WTC11 (cell line): ENCODE results near the gene SNRNP35. TPM values are rescaled to one million over a fixed set of nuclear protein-coding genes. Genes with fewer than 3 reads are reported as not detected.
"Not testable (repeated sequence)": the region's sequence is repeated elsewhere in the genome, so short reads cannot be mapped to it uniquely, and the experiment has no call there.

ENCODE experiments used
- ATAC-seq: fragments of 200-7000 bp; cut with Tn5 transposase; 2 replicates; pipeline ENCODE4 v1.10.0; 2021; ENCODE audit warnings: mild to moderate bottlenecking, moderate library complexity
- CTCF ChIA-PET: fragments of 300-600 bp; sonication (Branson Sonifier 250); formaldehyde crosslinking; loops from one replicate; lab custom pipeline; 2021; ENCODE audit warnings: antibody characterized with exemption; lab: Charles Lee
- POLR2A ChIA-PET: fragments of 350-600 bp; sonication (Branson Sonifier 250); formaldehyde crosslinking; loops from one replicate; lab custom pipeline; 2021; ENCODE audit warnings: antibody characterized with exemption; lab: Charles Lee
- DNase-seq: peaks from one replicate; pipeline ENCODE4 v3.0.0; 2021; ENCODE audit warnings: low spot score
- H3K27ac Mint-ChIP-seq: 2 replicates; pipeline ENCODE4 v1.8.0; 2021; ENCODE audit warnings: mixed read lengths
- H3K27me3 Mint-ChIP-seq: 2 replicates; pipeline ENCODE4 v1.8.0; 2021; ENCODE audit warnings: low read depth, mild to moderate bottlenecking, moderate library complexity, mixed read lengths
- H3K36me3 Mint-ChIP-seq: 2 replicates; pipeline ENCODE4 v1.8.0; 2021; ENCODE audit warnings: mixed read lengths
- H3K4me1 Mint-ChIP-seq: 2 replicates; pipeline ENCODE4 v1.8.0; 2022; ENCODE audit warnings: mixed read lengths
- H3K4me3 Mint-ChIP-seq: 2 replicates; pipeline ENCODE4 v1.8.0; 2021; ENCODE audit warnings: mild to moderate bottlenecking, moderate library complexity, mixed read lengths
- H3K9me3 Mint-ChIP-seq: 2 replicates; pipeline ENCODE4 v1.8.0; 2021; ENCODE audit warnings: mixed read lengths
- CBFB ChIP-seq: sonication (generic); formaldehyde crosslinking; IDR thresholded peaks from 2 replicates; pipeline ENCODE4 v1.8.1; 2022; ENCODE audit warnings: mild to moderate bottlenecking, low read depth, missing genetic modification reagents
- GABPB1 ChIP-seq: sonication (generic); formaldehyde crosslinking; IDR thresholded peaks from 2 replicates; pipeline ENCODE4 v1.8.1; 2023; ENCODE audit warnings: mild to moderate bottlenecking, missing genetic modification reagents
- MYBL2 ChIP-seq: sonication (generic); formaldehyde crosslinking; IDR thresholded peaks from 2 replicates; pipeline ENCODE4 v1.8.1; 2023; ENCODE audit warnings: mild to moderate bottlenecking, moderate library complexity, missing genetic modification reagents
- NR3C1 ChIP-seq: sonication (generic); formaldehyde crosslinking; conservative IDR thresholded peaks from 2 replicates; pipeline ENCODE4 v1.8.1; 2023; ENCODE audit warnings: low read depth, mild to moderate bottlenecking, missing genetic modification reagents
- SMAD3 ChIP-seq: sonication (generic); formaldehyde crosslinking; IDR thresholded peaks from 2 replicates; pipeline ENCODE4 v1.8.0; 2022; ENCODE audit warnings: missing genetic modification reagents, mild to moderate bottlenecking, borderline replicate concordance
- ZNF232 ChIP-seq: sonication (generic); formaldehyde crosslinking; IDR thresholded peaks from 2 replicates; pipeline ENCODE4 v1.8.0; 2022; ENCODE audit warnings: mild to moderate bottlenecking, missing genetic modification reagents
- total RNA-seq: library from RNA; stranded (reverse); gene quantifications from 3 replicates; pipeline ENCODE4 v1.2.3, GENCODE V29; 2021
- TF ChIP-seq, protein P1 (sequence below): sonication (generic); formaldehyde crosslinking; IDR thresholded peaks from 2 replicates; pipeline ENCODE4 v1.8.1; 2023; ENCODE audit warnings: mild to moderate bottlenecking, missing genetic modification reagents, borderline replicate concordance
- TF ChIP-seq, protein P2 (sequence below): sonication (generic); formaldehyde crosslinking; IDR thresholded peaks from 2 replicates; pipeline ENCODE4 v1.8.0; 2023; ENCODE audit warnings: missing genetic modification reagents, mild to moderate bottlenecking, borderline replicate concordance
- TF ChIP-seq, protein P3 (sequence below): sonication (generic); formaldehyde crosslinking; IDR thresholded peaks from 2 replicates; pipeline ENCODE4 v1.8.1; 2023; ENCODE audit warnings: mild to moderate bottlenecking, missing genetic modification reagents, moderate library complexity
- TF ChIP-seq, protein P4 (sequence below): sonication (generic); formaldehyde crosslinking; IDR thresholded peaks from 2 replicates; pipeline ENCODE4 v1.8.1; 2022; ENCODE audit warnings: mild to moderate bottlenecking, moderate library complexity, missing genetic modification reagents
- TF ChIP-seq, protein P5 (sequence below): fragments of 250-450 bp; sonication (Bioruptor Pico); IDR thresholded peaks from 2 replicates; pipeline ENCODE4 v1.8.0; 2021; ENCODE audit warnings: mild to moderate bottlenecking
- TF ChIP-seq, protein P6 (sequence below): fragments of 250-450 bp; sonication (Bioruptor Pico); IDR thresholded peaks from 2 replicates; pipeline ENCODE4 v1.9.0; 2021; ENCODE audit warnings: mild to moderate bottlenecking
- TF ChIP-seq, protein P7 (sequence below): sonication (generic); formaldehyde crosslinking; IDR thresholded peaks from 2 replicates; pipeline ENCODE4 v1.8.1; 2022; ENCODE audit warnings: mild to moderate bottlenecking, missing genetic modification reagents, moderate library complexity, borderline replicate concordance

Gene SNRNP35
- total RNA-seq, 1 experiment from 2014 or later, result 20.0 TPM

DNA sequence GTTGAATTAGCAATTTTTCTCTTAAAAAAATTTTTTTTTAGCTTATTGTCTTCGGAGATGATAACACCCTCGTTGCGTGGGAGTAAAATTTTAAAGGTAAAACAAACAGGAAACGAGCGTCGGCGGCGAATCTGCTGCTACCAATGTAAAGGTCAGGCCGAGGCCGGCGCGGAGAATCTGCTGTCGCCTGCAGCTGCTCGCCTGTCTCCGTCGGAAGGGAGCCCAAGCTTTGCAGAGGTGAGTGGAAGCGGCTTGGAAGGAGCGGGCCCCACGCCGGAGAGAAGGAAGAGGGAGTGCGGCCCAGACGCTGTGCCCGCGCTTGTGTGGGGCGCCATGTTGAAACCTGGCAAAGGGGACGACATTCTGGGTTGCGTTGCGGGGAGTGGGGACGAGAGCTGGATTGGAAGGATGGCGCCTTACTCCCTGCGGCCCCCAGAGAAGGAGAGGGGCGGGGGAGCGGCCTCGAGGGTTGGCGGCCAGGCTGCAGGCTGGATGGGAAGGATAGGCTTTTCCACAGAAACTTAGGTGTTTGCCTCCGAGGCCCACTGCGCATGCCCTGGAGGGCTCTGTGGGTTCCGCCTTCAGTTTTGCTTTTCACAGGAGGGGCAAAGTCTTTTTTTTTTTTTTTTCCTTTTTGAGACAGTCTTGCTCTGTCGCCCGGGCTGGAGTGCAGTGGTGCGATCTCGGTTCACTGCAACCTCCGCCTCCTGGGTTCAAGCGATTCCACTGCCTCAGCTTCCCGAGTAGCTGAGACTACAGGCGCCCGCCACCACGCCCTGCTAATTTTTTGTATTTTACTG is at the start of gene SNRNP35 (continued):
- TF ChIP-seq, protein P1, sequence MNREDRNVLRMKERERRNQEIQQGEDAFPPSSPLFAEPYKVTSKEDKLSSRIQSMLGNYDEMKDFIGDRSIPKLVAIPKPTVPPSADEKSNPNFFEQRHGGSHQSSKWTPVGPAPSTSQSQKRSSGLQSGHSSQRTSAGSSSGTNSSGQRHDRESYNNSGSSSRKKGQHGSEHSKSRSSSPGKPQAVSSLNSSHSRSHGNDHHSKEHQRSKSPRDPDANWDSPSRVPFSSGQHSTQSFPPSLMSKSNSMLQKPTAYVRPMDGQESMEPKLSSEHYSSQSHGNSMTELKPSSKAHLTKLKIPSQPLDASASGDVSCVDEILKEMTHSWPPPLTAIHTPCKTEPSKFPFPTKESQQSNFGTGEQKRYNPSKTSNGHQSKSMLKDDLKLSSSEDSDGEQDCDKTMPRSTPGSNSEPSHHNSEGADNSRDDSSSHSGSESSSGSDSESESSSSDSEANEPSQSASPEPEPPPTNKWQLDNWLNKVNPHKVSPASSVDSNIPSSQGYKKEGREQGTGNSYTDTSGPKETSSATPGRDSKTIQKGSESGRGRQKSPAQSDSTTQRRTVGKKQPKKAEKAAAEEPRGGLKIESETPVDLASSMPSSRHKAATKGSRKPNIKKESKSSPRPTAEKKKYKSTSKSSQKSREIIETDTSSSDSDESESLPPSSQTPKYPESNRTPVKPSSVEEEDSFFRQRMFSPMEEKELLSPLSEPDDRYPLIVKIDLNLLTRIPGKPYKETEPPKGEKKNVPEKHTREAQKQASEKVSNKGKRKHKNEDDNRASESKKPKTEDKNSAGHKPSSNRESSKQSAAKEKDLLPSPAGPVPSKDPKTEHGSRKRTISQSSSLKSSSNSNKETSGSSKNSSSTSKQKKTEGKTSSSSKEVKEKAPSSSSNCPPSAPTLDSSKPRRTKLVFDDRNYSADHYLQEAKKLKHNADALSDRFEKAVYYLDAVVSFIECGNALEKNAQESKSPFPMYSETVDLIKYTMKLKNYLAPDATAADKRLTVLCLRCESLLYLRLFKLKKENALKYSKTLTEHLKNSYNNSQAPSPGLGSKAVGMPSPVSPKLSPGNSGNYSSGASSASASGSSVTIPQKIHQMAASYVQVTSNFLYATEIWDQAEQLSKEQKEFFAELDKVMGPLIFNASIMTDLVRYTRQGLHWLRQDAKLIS, result no peak
- TF ChIP-seq, protein P2, sequence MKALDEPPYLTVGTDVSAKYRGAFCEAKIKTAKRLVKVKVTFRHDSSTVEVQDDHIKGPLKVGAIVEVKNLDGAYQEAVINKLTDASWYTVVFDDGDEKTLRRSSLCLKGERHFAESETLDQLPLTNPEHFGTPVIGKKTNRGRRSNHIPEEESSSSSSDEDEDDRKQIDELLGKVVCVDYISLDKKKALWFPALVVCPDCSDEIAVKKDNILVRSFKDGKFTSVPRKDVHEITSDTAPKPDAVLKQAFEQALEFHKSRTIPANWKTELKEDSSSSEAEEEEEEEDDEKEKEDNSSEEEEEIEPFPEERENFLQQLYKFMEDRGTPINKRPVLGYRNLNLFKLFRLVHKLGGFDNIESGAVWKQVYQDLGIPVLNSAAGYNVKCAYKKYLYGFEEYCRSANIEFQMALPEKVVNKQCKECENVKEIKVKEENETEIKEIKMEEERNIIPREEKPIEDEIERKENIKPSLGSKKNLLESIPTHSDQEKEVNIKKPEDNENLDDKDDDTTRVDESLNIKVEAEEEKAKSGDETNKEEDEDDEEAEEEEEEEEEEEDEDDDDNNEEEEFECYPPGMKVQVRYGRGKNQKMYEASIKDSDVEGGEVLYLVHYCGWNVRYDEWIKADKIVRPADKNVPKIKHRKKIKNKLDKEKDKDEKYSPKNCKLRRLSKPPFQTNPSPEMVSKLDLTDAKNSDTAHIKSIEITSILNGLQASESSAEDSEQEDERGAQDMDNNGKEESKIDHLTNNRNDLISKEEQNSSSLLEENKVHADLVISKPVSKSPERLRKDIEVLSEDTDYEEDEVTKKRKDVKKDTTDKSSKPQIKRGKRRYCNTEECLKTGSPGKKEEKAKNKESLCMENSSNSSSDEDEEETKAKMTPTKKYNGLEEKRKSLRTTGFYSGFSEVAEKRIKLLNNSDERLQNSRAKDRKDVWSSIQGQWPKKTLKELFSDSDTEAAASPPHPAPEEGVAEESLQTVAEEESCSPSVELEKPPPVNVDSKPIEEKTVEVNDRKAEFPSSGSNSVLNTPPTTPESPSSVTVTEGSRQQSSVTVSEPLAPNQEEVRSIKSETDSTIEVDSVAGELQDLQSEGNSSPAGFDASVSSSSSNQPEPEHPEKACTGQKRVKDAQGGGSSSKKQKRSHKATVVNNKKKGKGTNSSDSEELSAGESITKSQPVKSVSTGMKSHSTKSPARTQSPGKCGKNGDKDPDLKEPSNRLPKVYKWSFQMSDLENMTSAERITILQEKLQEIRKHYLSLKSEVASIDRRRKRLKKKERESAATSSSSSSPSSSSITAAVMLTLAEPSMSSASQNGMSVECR, result peak; percentile 40; the same call in 1 of the 2 replicates
- TF ChIP-seq CBFB (CRISPR knock-in tag) (no peak), ZNF232 (CRISPR knock-in tag) (0 out of 2 replicates have a peak, but pooled peaks have one; percentile 24)
- TF ChIP-seq, protein P3, sequence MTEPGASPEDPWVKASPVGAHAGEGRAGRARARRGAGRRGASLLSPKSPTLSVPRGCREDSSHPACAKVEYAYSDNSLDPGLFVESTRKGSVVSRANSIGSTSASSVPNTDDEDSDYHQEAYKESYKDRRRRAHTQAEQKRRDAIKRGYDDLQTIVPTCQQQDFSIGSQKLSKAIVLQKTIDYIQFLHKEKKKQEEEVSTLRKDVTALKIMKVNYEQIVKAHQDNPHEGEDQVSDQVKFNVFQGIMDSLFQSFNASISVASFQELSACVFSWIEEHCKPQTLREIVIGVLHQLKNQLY (CRISPR knock-in tag), result no peak
- TF ChIP-seq, protein P4, sequence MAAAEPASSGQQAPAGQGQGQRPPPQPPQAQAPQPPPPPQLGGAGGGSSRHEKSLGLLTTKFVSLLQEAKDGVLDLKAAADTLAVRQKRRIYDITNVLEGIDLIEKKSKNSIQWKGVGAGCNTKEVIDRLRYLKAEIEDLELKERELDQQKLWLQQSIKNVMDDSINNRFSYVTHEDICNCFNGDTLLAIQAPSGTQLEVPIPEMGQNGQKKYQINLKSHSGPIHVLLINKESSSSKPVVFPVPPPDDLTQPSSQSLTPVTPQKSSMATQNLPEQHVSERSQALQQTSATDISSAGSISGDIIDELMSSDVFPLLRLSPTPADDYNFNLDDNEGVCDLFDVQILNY (CRISPR knock-in tag), result 0 out of 2 replicates have a peak, but pooled peaks have one; percentile 38

DNA sequence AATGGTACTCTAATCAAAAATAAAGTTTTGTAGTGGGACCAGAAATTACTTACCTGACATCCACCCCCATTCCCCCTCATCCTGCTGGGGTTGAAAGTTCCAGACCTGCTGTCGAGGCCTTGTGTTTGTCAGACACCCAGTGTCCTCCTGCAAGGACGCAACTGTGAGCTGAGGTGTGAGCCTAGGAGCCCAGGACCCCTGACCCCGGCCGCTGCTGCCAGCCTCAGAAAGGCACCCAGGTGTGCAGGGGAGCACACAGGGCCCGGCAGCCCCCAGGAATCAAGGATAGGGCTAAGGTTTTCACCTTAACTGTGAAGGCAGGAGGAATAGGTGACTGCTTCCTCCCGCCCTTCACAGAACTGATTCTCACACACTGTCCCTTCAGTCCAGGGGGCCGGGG is 49.3 kb upstream of the SNRNP35 start:
- DNase-seq, H3K9me3 Mint-ChIP-seq, H3K4me1 Mint-ChIP-seq, ATAC-seq, POLR2A ChIA-PET, CTCF ChIA-PET, H3K4me3 Mint-ChIP-seq, H3K27ac Mint-ChIP-seq: not testable (repeated sequence)
- Mint-ChIP-seq H3K27me3 (peaks cover 11% of the 10 kb centered on the region), H3K36me3 (peaks cover 27% of the 10 kb centered on the region)

DNA sequence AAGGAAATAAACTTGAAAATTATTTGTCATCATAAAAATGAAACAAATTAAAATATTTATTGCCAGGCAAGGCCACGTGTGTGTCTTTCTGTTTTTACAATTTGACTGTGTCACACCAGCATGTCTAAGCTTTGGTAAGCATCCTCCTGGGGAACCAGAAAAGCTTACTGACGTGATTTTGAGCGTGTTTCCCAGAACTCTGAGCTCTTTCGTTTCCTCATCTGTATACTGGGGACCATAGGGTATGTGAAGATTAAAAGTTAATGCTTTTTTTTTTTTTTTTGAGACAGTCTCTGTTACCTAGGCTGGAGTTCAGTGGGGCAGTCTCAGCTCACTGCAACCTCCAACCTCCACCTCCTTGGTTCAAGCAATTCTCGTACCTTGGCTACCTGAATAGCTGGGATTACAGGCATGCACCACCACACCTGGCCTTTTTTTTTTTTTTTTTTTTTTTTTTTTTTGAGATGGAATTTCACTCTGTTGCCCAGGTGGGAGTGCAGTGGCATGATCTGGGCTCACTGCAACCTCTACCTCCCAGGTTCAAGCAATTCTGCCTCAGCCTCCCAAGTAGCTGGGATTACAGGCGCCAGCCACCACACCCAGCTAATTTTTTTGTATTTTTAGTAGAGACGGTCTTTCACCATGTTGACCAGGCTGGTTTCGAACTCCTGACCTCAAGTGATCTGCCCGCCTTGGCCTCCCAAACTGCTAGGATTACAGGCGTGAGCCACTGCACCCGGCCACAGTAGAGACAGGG is 48.5 kb upstream of the SNRNP35 start:
- POLR2A ChIA-PET, result interaction anchor here (0.7 kb wide), 1 partner anchor 170 kb away, joined by 6 read pairs; no protein-coding TSS in a partner anchor
- H3K27me3 Mint-ChIP-seq, ATAC-seq, H3K4me3 Mint-ChIP-seq, H3K9me3 Mint-ChIP-seq, CTCF ChIA-PET, H3K27ac Mint-ChIP-seq, H3K4me1 Mint-ChIP-seq, DNase-seq: not testable (repeated sequence)
- H3K36me3 Mint-ChIP-seq, result peaks cover 18% of the 10 kb centered on the region

DNA sequence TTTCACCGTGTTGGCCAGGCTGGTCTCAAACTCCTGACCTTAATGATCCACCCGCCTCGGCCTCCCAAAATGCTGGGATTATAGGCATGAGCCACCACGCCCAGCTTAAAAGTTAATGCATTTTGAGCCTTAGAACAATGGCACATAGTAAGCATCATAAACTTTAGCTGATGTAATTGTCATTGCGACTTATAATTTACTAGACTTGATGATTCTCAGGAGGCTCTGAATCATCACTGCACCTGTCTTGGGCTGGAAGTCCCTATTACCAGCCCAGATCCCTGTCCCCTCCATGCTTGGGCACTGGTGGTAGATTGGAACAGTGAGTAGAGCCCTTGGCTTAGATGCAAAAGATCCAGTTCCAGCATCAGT is 47.9 kb upstream of the SNRNP35 start:
- POLR2A ChIA-PET, result no interaction called here
- no peak overlapping the region for H3K4me3 Mint-ChIP-seq
- H3K36me3 Mint-ChIP-seq, result peaks cover 15% of the 10 kb centered on the region
- CTCF ChIA-PET, result no interaction called here
- no peaks in the 10 kb centered on the region for H3K4me1 Mint-ChIP-seq
- ATAC-seq (no peak), DNase-seq (no peak)
- H3K27ac Mint-ChIP-seq, result no peak overlapping the region
- H3K9me3 Mint-ChIP-seq, result peaks cover 3% of the 10 kb centered on the region
- no peaks in the 10 kb centered on the region; the same call in 1 of the 2 replicates for H3K27me3 Mint-ChIP-seq
- TF ChIP-seq MYBL2 (CRISPR knock-in tag) (no peak), NR3C1 (no peak), SMAD3 (CRISPR knock-in tag) (no peak), GABPB1 (CRISPR knock-in tag) (no peak)
- TF ChIP-seq, protein P5, sequence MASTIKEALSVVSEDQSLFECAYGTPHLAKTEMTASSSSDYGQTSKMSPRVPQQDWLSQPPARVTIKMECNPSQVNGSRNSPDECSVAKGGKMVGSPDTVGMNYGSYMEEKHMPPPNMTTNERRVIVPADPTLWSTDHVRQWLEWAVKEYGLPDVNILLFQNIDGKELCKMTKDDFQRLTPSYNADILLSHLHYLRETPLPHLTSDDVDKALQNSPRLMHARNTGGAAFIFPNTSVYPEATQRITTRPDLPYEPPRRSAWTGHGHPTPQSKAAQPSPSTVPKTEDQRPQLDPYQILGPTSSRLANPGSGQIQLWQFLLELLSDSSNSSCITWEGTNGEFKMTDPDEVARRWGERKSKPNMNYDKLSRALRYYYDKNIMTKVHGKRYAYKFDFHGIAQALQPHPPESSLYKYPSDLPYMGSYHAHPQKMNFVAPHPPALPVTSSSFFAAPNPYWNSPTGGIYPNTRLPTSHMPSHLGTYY, result no peak
- TF ChIP-seq, protein P6, sequence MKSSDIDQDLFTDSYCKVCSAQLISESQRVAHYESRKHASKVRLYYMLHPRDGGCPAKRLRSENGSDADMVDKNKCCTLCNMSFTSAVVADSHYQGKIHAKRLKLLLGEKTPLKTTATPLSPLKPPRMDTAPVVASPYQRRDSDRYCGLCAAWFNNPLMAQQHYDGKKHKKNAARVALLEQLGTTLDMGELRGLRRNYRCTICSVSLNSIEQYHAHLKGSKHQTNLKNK (CRISPR knock-in tag), result no peak
- TF ChIP-seq, protein P7, sequence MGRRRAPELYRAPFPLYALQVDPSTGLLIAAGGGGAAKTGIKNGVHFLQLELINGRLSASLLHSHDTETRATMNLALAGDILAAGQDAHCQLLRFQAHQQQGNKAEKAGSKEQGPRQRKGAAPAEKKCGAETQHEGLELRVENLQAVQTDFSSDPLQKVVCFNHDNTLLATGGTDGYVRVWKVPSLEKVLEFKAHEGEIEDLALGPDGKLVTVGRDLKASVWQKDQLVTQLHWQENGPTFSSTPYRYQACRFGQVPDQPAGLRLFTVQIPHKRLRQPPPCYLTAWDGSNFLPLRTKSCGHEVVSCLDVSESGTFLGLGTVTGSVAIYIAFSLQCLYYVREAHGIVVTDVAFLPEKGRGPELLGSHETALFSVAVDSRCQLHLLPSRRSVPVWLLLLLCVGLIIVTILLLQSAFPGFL (CRISPR knock-in tag), result no peak
